Activated CD8-positive, alpha-beta T cell treated with anti-CD3 and anti-CD28 coated beads for 36 hours (primary cell): ENCODE measurements around the gene DDX42. TPM values are rescaled to one million over a fixed set of nuclear protein-coding genes. Genes with fewer than 3 reads are reported as not detected.
A peak's percentile ranks its signal among the peaks of the same experiment; 100 is the strongest.

Experiments used
- ATAC-seq: fragments of 200-7000 bp; cut with Tn5 transposase; one replicate; pipeline ENCODE4 v1.10.0; 2021; ENCODE audit warnings: mild to moderate bottlenecking, moderate library complexity
- CTCF ChIA-PET: fragments of 350-600 bp; sonication (Branson Sonifier 250); formaldehyde crosslinking; loops from one replicate; lab custom pipeline; 2021; ENCODE audit warnings: antibody characterized with exemption; lab: Charles Lee
- POLR2A ChIA-PET: fragments of 350-600 bp; sonication (Branson Sonifier 250); formaldehyde crosslinking; loops from one replicate; lab custom pipeline; 2021; ENCODE audit warnings: antibody characterized with exemption; lab: Charles Lee
- DNase-seq: peaks from one replicate; pipeline ENCODE4 v3.0.0-alpha.2; 2020
- H3K27ac Mint-ChIP-seq: one replicate; pipeline ENCODE4 v1.8.0; 2021; ENCODE audit warnings: mild to moderate bottlenecking, mixed read lengths
- H3K27me3 Mint-ChIP-seq: one replicate; pipeline ENCODE4 v1.8.0; 2021; ENCODE audit warnings: mixed read lengths
- H3K36me3 Mint-ChIP-seq: one replicate; pipeline ENCODE4 v1.8.0; 2021; ENCODE audit warnings: low read depth, mixed read lengths
- H3K4me1 Mint-ChIP-seq: one replicate; pipeline ENCODE4 v1.8.0; 2021; ENCODE audit warnings: low read depth, mixed read lengths
- H3K4me3 Mint-ChIP-seq: one replicate; pipeline ENCODE4 v1.8.0; 2021; ENCODE audit warnings: mild to moderate bottlenecking, moderate library complexity, mixed read lengths
- H3K9me3 Mint-ChIP-seq: one replicate; pipeline ENCODE4 v1.8.0; 2021; ENCODE audit warnings: mixed read lengths
- intact Hi-C: fragments of 100-400 bp; cut with micrococcal nuclease; formaldehyde crosslinking; loops from one replicate; pipeline ENCODE4 v1.10.0; 2022
- total RNA-seq, 2 experiments: library from RNA; stranded (reverse); gene quantifications; one replicate each; pipeline ENCODE4 v1.2.3, GENCODE V29; 2021
- TF ChIP-seq, protein P1 (sequence below): fragments of 200-600 bp; IDR thresholded peaks from one replicate; pipeline ENCODE4 v1.8.0; 2022; ENCODE audit warnings: antibody characterized with exemption, mild to moderate bottlenecking

The DDX42 gene
- total RNA-seq, 2 experiments from 2014 or later: 91.9 to 96.0 TPM

DNA sequence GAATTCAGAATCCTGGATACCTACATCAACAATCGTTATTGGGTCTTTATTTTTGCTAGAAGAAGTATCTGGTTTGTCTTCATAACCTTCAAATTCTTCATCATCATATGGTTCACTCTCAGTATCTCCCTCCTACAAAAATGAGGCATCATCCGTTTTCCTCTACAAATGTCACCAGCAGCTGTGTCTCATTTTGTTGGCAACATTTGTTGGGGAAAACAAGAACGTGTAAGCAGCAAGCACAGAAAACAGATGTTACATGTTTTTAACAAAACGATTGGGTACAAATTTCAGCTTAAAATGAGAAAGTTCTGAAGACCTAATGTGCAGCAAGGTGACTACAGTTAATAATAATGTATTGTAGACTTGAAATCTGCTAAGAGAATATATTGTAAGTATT lies 9.3 kb upstream of the DDX42 start:
- ATAC-seq (no peak), DNase-seq (no peak)
- H3K27me3 Mint-ChIP-seq: no peaks in the 10 kb centered on the region
- peak overlapping the region; percentile 2 for H3K27ac Mint-ChIP-seq
- H3K36me3 Mint-ChIP-seq: peaks cover 47% of the 10 kb centered on the region
- ChIA-PET CTCF (interaction anchor here (1.1 to 1.5 kb wide), 4 partner anchors 14 to 101 kb away, joined by 3 to 4 read pairs (median 4); no protein-coding TSS in a partner anchor), POLR2A (no interaction called here)
- intact Hi-C loops: no loop called here
- H3K4me1 Mint-ChIP-seq: peaks cover 35% of the 10 kb centered on the region
- H3K9me3 Mint-ChIP-seq: no peaks in the 10 kb centered on the region
- H3K4me3 Mint-ChIP-seq: no peak overlapping the region
- TF ChIP-seq, protein P1, sequence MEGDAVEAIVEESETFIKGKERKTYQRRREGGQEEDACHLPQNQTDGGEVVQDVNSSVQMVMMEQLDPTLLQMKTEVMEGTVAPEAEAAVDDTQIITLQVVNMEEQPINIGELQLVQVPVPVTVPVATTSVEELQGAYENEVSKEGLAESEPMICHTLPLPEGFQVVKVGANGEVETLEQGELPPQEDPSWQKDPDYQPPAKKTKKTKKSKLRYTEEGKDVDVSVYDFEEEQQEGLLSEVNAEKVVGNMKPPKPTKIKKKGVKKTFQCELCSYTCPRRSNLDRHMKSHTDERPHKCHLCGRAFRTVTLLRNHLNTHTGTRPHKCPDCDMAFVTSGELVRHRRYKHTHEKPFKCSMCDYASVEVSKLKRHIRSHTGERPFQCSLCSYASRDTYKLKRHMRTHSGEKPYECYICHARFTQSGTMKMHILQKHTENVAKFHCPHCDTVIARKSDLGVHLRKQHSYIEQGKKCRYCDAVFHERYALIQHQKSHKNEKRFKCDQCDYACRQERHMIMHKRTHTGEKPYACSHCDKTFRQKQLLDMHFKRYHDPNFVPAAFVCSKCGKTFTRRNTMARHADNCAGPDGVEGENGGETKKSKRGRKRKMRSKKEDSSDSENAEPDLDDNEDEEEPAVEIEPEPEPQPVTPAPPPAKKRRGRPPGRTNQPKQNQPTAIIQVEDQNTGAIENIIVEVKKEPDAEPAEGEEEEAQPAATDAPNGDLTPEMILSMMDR: no peak

DNA sequence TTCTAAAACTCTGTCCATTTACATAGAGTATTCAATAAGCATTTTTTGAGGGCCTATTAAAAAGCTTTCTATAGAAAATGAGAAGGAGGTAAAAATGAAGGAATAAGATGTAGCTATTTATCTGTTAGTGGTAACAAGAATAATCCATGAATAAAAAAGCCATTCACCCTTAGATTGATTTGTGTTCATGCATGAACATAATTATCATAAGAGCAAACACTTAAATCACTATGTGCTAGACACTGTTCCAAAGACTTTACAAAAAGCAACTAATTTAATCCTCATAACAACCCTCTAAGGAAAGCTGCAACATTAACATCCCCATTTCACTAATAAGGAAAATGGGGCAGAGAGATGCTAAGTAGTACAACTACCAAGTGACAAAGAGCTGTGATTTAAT lies 7.2 kb upstream of the DDX42 start:
- DNase-seq (no peak), ATAC-seq (no peak)
- H3K27ac Mint-ChIP-seq: no peak overlapping the region
- ChIA-PET POLR2A (interaction anchor here (0.7 to 1.0 kb wide), 2 partner anchors 9 to 84 kb away, joined by 3 to 4 read pairs; no protein-coding TSS in a partner anchor), CTCF (interaction anchor here (0.8 to 1.0 kb wide), 2 partner anchors 16 to 57 kb away, joined by 3 to 5 read pairs; no protein-coding TSS in a partner anchor)
- no peaks in the 10 kb centered on the region for H3K27me3 Mint-ChIP-seq
- H3K36me3 Mint-ChIP-seq: peaks cover 48% of the 10 kb centered on the region
- peaks cover 40% of the 10 kb centered on the region for H3K4me1 Mint-ChIP-seq
- H3K9me3 Mint-ChIP-seq: no peaks in the 10 kb centered on the region
- TF ChIP-seq, protein P1: no peak
- intact Hi-C loops: no loop called here
- no peak overlapping the region for H3K4me3 Mint-ChIP-seq

DNA sequence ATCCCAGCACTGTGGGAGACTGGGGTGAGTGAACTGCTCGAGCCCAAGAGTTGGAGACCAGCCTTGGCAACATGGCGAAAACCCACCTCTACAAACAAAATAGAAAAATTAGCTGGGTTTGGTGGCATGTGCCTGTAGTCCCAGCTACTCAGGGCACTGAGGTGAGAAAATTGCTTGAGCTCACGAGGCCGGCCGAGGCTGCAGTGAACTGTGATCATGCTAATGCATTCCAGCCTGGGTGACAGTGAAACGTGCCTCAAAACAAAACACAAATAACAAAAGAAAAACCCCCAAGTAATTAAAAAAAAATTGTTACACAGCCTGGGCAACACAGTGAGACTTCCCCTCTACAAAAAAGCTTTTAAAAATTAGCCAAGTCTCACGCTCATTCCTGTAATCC lies 5.5 kb upstream of the DDX42 start:
- TF ChIP-seq, protein P1: no peak
- Mint-ChIP-seq H3K27me3 (no peaks in the 10 kb centered on the region), H3K36me3 (peaks cover 48% of the 10 kb centered on the region), H3K27ac (no peak overlapping the region), H3K4me3 (no peak overlapping the region), H3K4me1 (peaks cover 43% of the 10 kb centered on the region), H3K9me3 (no peaks in the 10 kb centered on the region)
- intact Hi-C loops: no loop called here
- no peak for ATAC-seq
- ChIA-PET POLR2A (interaction anchor here (0.7 to 1.0 kb wide), 3 partner anchors 14 to 26 kb away, joined by 3 read pairs; no protein-coding TSS in a partner anchor), CTCF (interaction anchor here (0.8 to 1.4 kb wide), 3 partner anchors 16 to 36 kb away, joined by 3 to 4 read pairs (median 4); no protein-coding TSS in a partner anchor)
- DNase-seq: no peak

DNA sequence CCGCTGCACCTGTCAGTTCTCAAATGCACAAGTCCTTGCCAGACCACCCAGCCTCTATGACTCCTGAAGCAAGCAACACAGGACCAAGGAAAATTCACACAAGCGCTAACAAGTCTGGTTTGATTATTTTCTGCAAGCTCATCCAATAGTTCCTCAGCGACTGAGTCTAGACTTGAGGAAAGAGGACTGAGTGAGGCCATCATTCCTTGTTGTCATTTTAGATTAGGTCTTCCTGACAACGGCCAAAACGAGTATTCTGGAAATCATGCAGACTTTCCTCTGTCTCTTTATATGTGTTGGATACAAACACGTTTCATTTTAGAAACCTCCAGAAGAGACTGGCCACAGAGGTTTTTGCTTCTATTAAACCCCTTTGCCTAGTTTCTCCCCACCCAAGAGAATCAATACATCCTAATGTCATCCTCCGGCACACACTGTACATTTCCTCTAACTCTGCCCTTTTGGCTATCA lies 1.1 kb upstream of the DDX42 start:
- intact Hi-C loops: loop anchor here (2.0 kb wide), 1 partner anchor 32 kb away; the partner anchor contains the start of gene STRADA
- Mint-ChIP-seq H3K36me3 (peaks cover 49% of the 10 kb centered on the region), H3K4me1 (peaks cover 47% of the 10 kb centered on the region), H3K27me3 (no peaks in the 10 kb centered on the region), H3K27ac (peak overlapping the region; percentile 100), H3K4me3 (peak overlapping the region; percentile 88), H3K9me3 (no peaks in the 10 kb centered on the region)
- TF ChIP-seq, protein P1: no peak
- POLR2A ChIA-PET: interaction anchor here (0.6 to 6.2 kb wide), 24 partner anchors 9 to 133 kb away, joined by 3 to 96 read pairs (median 5); partner anchors contain the start of genes FTSJ3, LIMD2, PSMC5 and STRADA
- CTCF ChIA-PET: interaction anchor here (0.8 to 1.7 kb wide), 7 partner anchors 9 to 93 kb away, joined by 3 to 7 read pairs (median 4); no protein-coding TSS in a partner anchor
- ATAC-seq (no peak), DNase-seq (no peak)
